ACHN (cell line): ENCODE results near the gene BIN1.

Experiments used
- DNase-seq: peaks from one replicate; pipeline ENCODE4 v3.0.0-alpha.2; 2015
- in situ Hi-C: cut with HindIII; loops from 2 replicates; pipeline ENCODE4 v1.10.0; 2017; ENCODE audit warnings: low sequenced_read_pairs, low pct_ligation_motif_present, low pct_unique_long_range_greater_than_20kb

The BIN1 gene

DNA sequence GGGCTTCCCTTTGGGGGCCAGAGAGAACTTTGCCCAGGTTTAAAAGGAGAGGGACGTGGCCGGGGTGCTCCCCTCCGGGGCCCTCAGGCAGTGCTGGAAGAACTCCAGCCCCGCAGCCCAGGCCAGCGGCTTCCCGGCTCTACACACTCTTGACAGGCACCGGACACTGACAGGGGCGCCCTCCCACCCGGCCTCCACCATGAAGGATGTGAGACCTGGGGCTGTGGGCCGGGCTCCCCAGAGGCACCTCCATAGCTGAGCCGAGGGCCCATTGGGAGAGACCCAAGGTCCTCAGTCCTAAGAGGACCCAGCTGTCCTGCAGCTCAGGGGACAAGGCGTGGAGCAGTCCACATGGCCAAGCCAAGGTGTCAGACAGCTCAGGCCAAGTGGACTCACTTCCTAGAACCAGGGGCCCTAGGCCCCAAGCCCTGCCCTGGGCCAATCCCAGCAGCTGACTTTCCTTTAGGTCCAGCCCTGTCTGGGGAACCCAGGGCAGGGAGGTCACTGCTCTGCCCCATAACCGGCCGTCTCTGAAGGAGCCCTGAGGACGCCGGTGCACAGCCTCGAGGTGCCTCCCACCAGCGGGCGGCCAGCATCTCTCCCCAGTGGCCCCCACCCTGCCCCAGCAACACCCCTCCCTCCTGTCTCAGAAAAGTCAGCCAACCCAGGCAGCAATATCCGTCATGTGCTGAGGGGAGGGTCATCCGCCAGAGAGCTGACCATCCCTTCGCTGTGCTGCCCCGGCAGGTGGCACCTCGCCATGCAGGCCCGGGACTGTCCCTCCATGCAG lies 51.8 kb downstream of the BIN1 start:
- DNase-seq = no peak
- in situ Hi-C loops = no loop called here

DNA sequence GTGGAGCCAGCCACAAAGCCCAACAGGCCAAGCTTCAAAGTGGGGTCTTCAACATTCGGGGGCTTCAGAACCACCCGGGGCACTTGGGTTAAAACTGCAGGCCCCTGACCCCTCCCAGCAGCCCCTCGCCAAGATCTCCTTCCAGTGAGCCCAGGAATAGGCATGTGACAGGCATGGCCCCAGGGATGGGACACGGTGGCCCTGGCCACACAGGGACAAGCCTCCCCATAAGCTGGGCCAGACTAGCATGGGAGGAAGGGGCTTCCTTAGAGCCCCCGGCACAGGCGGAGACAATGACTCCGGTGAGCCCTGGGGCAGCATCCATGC lies 52.4 kb downstream of the BIN1 start:
- no peak for DNase-seq
- in situ Hi-C loops = no loop called here

DNA sequence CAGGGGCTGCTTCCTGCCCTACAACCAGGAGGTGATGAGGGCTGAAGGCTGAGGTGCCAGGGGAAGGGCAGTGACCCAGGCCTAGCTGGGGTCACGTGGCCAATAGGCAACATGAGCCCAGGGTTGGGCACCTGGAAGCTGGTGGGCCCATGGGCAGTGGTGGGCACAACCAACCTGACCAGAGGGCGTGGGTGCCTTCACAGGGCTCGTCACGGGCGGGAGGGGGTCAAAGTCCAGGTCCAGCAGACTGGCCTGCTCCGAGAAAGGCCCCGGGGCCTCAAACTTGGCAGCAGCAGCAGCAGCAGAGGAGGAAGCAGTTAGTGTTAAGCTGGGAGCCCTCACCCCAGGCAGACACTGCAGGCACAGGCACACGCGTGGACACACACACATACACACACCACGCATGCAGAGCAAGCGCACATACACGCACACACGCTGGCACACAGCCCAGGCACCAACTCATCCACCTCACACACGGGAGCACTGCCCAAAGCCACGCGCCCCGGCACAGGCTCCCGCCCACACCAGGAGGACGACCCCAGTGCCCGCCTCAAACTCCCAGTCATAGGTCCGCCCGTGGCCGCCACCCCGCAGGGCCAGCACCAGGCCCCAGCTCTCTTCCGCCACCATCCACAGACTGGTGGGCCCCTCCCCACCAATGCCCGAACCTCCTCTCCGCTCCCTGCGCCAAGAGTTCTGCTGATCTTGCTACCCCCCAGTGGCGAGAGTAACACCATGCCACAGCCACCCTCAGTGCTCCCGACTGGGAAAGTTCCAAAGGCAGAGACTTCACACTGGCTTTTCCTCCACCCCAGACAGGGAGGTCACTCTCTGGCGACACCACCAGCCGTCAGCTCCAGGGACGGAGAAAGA lies 53.0 kb downstream of the BIN1 start:
- DNase-seq = no peak

DNA sequence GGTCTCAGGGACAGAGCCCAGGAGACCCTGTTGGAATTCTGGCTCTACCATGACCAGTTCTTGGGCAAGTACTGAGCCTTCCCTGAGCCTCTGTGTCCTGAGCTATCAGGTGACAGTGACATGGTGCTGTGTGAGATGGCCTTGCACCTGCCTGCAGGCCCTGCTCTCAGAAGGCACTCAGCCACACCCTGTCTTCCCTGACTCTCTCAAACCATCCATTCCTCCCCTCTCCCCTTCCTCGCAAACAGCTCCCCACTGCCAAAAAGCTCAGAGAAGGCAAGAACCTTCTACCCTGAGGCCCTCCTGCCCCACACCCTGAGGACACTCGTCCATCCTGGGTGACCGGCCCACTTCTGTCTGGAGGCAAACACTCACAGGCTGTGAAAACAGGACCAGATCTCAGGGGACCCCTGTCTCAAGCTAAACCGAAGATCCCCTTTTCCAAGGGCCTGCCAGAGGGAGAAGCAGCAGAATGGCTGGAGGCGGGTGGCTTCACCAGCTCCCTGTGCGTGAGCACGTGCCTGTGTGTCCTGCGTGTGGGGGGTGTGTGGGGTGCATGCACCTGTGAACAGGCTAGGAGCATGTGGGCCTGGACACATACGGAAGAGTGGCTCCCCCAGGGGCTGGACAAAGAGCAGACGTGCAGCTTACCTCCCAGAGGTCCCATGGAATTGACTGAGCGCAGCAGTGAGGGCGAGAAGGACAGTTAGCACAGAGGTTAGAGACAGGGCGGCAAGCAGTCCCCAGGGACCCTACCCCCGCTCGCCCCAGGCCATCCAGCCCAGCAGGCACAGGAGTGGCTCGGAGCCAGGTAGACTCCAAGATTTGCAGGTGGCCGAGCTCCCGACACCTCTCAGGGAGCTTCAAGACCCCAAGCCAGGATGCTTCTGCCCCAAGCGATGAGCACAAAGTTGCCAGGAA lies 53.9 kb downstream of the BIN1 start:
- no peak for DNase-seq
- in situ Hi-C loops = no loop called here

More for the DNA sequence above, 53.0 kb downstream of the BIN1 start:
- in situ Hi-C loops = no loop called here

DNA sequence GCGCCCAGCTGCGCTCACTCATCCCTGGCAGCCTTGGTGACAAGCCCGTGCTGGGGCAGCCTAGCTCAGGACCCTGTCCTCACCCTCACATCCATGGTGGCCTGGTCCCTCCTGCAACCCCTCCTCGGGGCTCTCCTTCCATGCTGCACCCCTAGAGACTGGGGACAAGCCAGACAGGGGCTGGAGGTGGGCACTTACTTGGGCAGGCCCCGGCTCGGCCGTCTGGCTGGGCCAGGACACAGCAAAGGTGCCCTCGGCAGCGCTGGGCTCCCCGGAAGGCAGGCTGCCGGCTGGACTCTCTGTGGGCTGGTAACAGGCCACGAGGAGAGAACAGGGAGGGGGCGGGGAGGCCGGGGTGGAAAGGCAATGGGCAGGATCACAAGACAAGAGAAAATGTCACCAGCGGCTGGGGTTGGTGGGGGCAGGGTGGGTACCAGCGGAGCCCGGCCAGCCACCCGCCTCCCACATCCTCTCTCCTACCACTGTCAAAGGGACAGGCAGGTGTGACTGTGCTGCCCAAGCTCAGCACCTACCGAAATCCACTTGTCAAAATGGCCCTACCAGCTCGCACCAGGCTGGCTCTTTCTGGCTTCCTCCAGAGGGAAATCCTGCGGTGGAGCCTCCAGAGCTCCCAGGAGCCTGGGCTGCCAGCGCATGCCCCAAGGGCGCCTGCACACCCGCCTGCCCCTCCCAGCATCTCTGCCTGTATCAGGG lies 54.7 kb downstream of the BIN1 start:
- in situ Hi-C loops = no loop called here
- no peak for DNase-seq

DNA sequence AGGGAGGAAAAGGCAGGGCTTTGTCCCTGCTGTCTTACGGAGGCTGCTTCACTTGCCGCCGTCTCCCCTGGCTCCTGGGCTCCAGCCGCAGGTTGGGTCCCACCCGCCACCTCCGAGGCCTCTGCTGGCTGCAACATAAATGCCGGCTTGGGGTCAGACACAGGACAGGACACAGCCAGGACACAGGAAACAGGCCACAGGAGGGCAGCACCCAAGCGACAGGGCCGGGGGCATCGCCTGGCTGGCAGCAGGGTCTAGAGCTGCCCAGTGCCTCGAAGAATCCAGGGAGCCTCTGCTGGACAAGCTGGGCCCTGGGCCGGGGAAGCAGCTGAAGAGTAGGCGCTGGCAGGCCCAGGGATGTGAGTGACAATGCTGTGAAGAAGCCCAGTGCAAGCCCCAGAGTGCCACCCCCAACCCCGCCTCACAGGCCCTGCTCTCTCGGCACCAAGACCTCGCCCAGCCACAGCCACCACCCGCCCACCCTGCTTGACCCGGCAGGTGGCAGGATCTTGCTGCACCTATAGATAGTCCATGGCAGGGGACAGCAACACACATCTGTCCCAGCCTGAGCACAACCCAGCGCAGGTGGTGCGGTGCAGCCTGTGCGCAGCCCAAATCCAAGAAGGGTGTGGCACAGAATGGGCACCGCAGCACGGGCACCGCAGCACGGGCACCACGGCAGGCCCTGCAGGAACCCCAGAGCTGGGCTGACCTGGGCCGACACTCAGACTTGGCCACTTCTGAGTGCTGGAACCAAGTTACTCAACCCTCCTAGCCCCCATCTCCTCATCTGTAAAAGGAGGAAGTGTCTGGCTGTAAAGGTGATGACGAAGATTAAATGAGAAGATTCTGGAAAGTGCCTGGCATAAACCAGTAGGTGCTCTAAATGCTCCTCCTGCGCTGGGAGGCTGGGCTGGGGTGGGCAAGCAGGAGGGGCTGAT lies 55.6 kb downstream of the BIN1 start:
- in situ Hi-C loops = no loop called here
- no peak for DNase-seq

DNA sequence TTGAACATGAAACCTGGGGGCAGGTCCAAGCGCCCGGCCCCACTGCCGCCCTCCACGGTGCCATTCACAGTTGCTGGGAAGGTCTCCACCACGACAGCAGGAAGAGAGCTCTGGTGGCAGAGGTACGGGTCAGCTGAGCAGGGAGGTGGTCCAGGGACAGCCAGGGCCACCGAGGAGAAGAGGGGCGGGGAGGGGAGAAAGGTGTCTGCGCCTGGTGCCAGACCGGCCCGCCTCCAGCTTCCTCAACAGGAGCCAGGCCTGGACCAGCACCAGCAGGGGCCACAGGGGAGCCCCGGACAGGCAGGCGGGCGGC lies 56.2 kb downstream of the BIN1 start:
- in situ Hi-C loops = no loop called here
- no peak for DNase-seq

DNA sequence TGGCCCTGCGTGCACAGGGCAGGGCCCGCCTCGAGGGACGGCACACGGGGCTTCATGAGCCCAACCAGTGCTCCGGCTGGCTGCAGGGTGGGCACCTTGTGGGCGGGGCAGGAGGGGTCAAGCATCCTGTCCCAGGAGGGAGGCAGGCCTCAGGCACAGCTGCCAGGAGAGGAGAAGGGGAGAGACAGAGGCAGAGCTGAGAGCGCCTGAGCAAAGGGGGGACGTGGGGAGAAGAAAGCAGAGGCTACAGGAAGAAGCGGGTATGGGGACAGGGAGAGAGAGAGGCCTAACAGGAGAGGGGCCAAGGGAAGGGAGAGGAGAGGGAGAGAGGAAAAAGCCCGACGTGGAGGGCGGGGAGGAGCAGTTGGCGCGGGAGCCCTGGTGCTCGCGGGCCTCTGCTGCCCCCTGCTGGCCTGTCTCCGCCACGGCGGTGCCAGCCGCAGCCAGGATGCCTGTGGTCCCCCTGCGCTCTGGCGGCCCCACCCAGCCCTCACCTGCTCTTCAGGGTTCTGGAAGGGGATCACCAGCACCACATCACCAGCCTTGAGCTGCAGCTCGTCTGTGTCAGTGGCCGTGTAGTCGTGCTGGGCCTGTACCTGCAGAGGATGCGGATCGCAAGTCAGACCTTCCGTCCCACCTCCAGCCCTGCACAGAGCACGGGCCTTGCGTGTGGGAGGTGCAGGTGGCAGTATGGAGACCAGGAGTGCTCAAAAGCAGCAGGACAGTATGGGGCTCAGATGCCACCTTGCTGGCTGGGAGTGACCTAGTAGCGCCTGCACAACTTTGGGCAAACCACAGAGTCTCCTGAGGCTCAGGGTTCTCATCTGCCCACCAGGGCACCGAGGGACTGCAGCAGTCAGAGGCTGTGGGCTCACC lies 56.8 kb downstream of the BIN1 start:
- in situ Hi-C loops = no loop called here

DNA sequence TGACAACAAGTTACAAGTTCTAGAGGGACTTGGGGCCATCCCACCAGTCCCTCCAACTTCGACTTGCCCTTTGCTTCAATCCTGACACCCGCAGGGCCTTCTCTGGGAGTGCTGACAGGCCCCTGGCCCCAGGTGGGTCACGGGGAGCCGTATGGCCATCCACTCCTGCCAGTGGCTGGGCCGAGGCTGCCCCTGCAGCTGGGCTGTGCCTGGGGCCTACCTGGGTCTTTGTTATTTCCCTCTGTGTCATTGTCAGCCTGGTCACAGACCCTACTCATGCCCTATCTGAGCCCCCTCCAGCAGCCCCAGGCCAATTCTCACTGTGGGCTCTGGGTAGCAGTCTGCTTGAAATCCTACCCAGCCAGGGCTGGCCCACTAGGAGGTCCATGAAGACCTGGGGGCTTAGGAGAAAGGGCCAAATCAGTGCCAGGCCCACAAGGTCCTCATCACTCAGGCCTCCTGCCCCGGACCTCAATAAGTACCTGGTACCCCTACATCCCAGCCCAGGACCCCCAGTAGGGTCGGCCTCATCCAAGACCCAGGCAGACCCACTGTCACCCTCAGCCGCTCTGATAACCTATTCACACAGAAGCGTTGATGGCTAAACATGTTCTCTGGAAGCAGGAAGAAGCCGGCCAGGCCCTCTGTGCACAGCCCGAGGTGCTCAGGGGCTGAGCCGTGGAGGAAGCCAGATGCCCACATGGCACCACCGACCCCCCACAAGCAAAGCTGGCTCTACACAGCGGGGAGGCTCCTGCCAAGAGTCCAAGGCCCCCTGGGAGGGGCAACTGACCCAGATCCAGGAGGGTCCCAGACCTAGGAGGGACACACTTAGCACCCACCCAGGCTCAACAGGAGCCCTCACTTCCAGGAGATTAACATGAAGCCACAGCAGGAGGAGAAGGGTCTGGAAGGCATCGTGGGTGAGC lies 57.7 kb downstream of the BIN1 start:
- no peak for DNase-seq
- in situ Hi-C loops = no loop called here

More for the DNA sequence above, 56.8 kb downstream of the BIN1 start:
- DNase-seq = peak; percentile 52

DNA sequence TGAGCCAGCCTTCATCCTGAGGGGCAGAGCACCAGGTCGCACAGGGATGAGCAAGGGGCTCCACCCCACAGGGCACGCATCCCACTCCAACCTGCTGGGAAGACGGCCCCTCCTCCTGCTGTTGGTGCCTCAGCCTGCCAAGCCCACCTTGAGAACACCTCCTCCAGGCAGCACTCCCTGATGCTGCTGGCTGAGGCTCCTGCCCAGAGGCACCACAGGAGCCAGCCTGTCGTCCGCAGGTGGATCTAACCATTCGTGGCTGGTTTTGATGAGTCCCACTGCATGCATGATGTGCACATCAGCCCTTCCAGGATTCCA lies 58.4 kb downstream of the BIN1 start:
- DNase-seq = no peak
- in situ Hi-C loops = no loop called here

DNA sequence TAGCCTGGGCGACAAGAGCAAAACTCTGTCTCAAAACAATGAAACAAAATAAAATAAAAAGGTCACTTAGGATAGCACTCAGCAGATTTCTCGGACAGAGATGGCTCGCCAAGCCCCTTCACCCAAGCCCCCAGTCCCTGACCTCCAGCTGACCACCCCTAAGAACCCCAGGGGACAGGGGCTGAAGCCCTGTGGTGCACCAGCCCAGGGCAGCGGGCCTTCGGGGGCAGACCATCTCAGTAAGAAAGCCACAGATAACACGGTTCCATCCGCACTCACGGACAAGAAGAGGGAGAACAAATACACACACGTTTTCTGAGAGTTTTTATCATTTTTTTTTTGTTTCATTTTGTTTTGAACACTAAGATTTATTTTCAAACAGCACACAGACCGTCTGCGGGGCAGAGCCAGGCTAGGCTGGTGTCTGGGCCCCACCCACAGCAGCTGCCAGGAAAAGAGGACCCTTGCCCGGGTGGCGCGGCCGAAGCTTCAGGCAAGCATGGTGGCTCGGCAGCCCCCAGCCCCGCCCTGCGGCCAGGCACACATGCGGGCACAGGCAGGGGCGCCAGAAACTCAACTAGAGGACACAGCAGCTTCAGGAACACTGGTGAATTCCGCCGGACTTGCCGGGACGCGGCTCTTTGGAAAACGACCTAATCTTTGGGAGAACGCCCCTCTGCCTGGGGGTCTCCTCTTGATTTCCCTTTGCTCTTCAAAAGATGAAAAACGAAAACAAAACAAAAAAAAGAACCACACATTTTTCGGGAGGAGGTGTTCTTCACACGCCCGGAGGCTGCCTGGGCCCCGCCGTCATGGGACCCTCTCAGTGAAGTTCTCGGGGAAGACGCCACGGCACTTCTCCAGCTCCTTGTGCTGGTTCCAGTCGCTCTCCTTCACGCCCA lies 59.0 kb downstream of the BIN1 start:
- no peak for DNase-seq
- in situ Hi-C loops = no loop called here

DNA sequence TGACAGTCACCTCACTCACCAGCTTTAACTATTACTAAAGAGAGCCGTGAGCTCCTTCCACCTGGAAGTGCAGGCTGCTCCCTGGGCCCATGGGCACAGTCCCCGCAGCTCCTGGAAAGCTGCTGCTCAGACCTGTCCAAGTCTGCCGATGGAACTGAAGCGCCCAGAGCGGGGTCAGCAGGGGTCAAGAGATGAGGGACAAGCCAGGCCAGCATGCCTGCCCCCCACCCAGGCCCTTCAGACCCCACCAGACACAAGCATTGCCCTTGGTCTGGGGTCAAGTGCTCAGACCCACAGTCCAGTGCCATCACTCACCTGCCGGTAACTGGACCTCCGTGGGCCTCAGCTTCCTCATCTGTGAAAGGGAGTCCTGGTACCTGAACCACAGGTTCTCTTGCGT lies 59.9 kb downstream of the BIN1 start:
- DNase-seq = no peak
- in situ Hi-C loops = no loop called here

DNA sequence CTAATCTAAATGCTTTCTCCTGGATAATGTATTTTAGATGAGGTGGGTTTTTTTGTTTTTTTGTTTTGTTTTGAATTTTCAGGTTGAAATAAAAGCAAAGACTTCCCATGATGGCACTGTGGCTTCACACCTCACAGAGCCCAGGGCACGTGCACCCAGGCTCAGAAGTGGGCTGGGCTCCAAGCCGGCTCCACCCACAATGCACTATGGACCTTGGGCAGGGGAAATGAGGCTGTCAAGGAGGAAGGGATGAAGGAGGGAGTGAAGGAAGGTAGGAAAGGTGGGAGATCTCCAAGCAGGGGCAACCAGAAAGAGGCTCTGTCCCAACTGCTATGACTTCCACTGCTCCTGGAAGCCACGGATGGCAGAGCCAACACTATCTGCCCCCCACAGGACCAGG lies 60.4 kb downstream of the BIN1 start:
- DNase-seq = no peak
- in situ Hi-C loops = no loop called here

DNA sequence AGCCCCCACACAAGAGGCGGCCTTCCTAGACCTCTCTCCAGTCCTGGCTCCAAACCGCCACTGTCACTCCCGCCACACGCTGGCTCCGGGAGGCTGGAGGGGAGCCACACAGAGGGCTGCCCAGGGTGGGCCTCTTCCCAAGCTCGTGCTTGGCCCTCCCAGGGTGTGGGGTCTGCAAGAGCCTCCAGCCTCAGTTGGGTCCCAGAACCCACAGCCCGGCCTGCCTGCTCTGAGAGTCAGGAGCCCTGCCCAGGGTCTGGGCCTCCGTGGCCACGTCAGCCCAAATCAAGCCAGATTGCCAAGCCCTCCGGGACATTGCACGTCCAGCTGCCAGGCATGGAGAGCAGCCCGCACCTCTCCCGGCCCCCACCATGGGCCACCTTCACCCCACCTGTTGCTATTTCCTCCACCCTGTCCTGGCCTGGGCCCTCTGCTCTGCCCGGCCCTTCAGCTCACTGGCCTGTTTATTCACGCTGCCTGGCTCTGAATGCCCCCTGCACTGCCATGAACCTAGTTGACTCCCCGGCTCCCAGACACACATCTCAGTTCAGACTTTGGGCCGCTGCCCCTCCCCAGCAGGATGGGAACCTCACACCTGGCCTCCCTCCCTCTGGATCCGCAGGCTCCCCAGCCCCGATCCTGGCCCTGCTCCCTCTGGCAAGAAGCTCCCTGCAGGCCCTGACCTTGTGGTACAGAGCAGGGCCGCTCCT lies 61.0 kb downstream of the BIN1 start:
- in situ Hi-C loops = no loop called here
- no peak for DNase-seq
